Ovary (tissue), 9 donors: Measurements from ENCODE around the gene MYH3. TPM values are rescaled to one million over a fixed set of nuclear protein-coding genes. Genes with fewer than 3 reads are reported as not detected.

ENCODE experiments used
- DNase-seq, 5 donors: peaks; one replicate each; pipeline ENCODE4 v3.0.0-alpha.2; 2019 to 2020
- H3K27ac ChIP-seq, 2 donors: fragments of 200-600 bp; one replicate each; pipeline versions ENCODE4 v1.5.1 to v1.8.0; 2019 to 2022
- H3K27me3 ChIP-seq: fragments of 200-600 bp; one replicate; pipeline ENCODE4 v1.8.0; 2022
- H3K36me3 ChIP-seq: fragments of 200-600 bp; sonication (generic); one replicate; pipeline ENCODE4 v1.5.1; 2019
- H3K4me1 ChIP-seq: one replicate; pipeline ENCODE4 v1.8.1; 2013; ENCODE audit warnings: mild to moderate bottlenecking, moderate library complexity; ENCODE audit not compliant: insufficient read depth
- H3K4me3 ChIP-seq: fragments of 200-600 bp; sonication (generic); one replicate; pipeline ENCODE4 v1.5.1; 2017
- H3K9me3 ChIP-seq, 2 donors: fragments of 200-600 bp in 1 of 2; sonication (generic) in 1 of 2; one replicate each; pipeline versions ENCODE4 v1.5.1 to v1.8.1; 2013 to 2019; ENCODE audit warnings: mild to moderate bottlenecking in 1 of 2, moderate library complexity in 1 of 2
- EP300 ChIP-seq: sonication (generic); formaldehyde crosslinking; IDR thresholded peaks from one replicate; pipeline ENCODE4 v1.6.1; 2017; ENCODE audit warnings: antibody characterized with exemption
- POLR2A ChIP-seq: fragments of 450-650 bp; IDR thresholded peaks from one replicate; pipeline ENCODE4 v1.6.1; 2017; ENCODE audit warnings: antibody characterized with exemption, mild to moderate bottlenecking, moderate library complexity
- WGBS, 3 donors: extraction: QIAGEN DNeasy Blood & Tissue Kit in 1 of 3; methylation state at CpG; one replicate each; pipeline versions ENCODE4 v1.1.5 to v1.1.7; 2013 to 2017; 5-methylcytosine and 5-hydroxymethylcytosine counted together
- intact Hi-C, 4 donors: fragments of 100-400 bp; cut with DNase I; formaldehyde crosslinking; loops; one replicate each; pipeline versions ENCODE4 v1.11.0 to v1.15.1; 2022 to 2023
- polyA plus RNA-seq, 2 donors: library from polyadenylated mRNA; stranded (reverse); fragments of 200-250 nt in 1 of 2; fragments of 350-450 nt in 1 of 2; fragmentation: Illumina TruSeq in 1 of 2; extraction: RNeasy Lipid Tissue Mini Kit (QIAGEN cat#74804) in 1 of 2; gene quantifications; one replicate each; pipeline ENCODE4 v1.2.3, GENCODE V29; 2013 to 2014
- total RNA-seq, 7 donors: library from RNA; depleted of rRNA in 2 of 7; stranded (reverse); fragments of >200 nt in 2 of 7; fragmentation: NEBNext Ultra II Directional in 3 of 7; extraction: Animal tissue kit (Norgen Biotek cat#: 25700) in 3 of 7; gene quantifications; one replicate each; pipeline versions ENCODE4 v1.1.0 to v1.2.4, GENCODE V29; 2016 to 2023
- TF ChIP-seq, protein P1 (sequence below), 3 donors: fragments of 450-650 bp in 2 of 3; fragments of 200-600 bp in 1 of 3; IDR thresholded peaks; one replicate each; pipeline versions ENCODE4 v1.5.1 to v1.8.0; 2016 to 2022; ENCODE audit warnings: antibody characterized with exemption in 3 of 3, mild to moderate bottlenecking in 1 of 3
- donor health status: DM: no; HTN: no; CAD: no; lungs with moderate emphysema.
- donor health status: DM: no; HTN: no; CAD: no.
- donor health status: Bipolar disorder and iron deficiency.
- donor health status: DM: yes; HTN: yes; CAD: no.
- donor health status: DM: no; HTN: no; CAD: no.
- donor health status: DM: yes; HTN: yes; CAD: no.

Gene MYH3
- total and polyA plus RNA-seq, 9 donors = 1.5 to 5.7 (median 2.6) TPM

DNA sequence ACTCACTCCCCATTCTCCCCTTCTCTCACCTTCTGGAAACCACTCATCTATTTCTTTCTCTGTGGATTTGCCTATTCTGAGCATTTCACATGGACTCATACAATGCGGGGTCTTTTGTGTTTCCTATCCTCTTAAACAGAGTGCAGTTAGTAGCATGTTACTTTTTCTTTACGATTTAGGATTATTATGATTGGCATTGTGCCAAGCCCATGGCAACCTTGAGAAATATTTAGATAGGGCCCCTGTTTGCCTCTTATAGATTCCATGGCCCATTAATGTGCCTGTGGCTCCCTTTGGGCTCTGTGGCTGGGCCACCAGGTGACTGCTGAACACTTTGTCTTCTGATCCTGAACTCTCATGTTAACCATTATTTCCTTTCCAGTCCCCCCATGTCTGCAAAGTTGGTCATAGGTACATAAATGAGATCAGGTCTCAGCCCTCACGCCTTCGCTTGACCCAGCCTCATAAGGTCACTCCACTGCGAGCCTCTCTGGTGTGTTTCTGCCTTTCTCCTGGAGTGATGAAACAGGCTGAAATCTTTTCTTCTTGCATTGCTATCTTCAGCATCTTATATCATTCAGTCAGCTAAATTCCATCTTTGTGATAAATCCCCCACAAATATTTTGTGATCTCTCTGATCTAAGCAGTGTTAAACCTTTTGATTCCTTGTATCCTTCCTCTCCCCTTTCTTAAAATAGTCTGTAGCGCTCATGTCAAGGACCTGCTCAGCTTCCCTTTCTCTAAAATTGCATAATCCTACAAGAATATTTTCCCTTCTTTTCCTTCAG is 44.0 kb downstream of the MYH3 start:
- H3K4me1 ChIP-seq = no peaks in the 10 kb centered on the region
- H3K4me3 ChIP-seq = no peak overlapping the region
- no peaks in the 10 kb centered on the region for H3K36me3 ChIP-seq
- 66 to 70% (median 69%) methylated on average over 6 of the region's 6 CpGs for WGBS, 3 donors
- intact Hi-C loops = loop anchor here in 3 of 4 donors (10.0 kb wide), 5 partner anchors 288 to 888 kb away; no protein-coding TSS in a partner anchor
- no peaks in the 10 kb centered on the region for H3K27me3 ChIP-seq
- no peaks in the 10 kb centered on the region for H3K9me3 ChIP-seq
- no peak for DNase-seq
- no peak overlapping the region for H3K27ac ChIP-seq
- TF ChIP-seq POLR2A = no peak
- TF ChIP-seq, protein P1, sequence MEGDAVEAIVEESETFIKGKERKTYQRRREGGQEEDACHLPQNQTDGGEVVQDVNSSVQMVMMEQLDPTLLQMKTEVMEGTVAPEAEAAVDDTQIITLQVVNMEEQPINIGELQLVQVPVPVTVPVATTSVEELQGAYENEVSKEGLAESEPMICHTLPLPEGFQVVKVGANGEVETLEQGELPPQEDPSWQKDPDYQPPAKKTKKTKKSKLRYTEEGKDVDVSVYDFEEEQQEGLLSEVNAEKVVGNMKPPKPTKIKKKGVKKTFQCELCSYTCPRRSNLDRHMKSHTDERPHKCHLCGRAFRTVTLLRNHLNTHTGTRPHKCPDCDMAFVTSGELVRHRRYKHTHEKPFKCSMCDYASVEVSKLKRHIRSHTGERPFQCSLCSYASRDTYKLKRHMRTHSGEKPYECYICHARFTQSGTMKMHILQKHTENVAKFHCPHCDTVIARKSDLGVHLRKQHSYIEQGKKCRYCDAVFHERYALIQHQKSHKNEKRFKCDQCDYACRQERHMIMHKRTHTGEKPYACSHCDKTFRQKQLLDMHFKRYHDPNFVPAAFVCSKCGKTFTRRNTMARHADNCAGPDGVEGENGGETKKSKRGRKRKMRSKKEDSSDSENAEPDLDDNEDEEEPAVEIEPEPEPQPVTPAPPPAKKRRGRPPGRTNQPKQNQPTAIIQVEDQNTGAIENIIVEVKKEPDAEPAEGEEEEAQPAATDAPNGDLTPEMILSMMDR (IDR thresholded peaks at IDR 0.05) = no peak
- TF ChIP-seq EP300 = no peak

DNA sequence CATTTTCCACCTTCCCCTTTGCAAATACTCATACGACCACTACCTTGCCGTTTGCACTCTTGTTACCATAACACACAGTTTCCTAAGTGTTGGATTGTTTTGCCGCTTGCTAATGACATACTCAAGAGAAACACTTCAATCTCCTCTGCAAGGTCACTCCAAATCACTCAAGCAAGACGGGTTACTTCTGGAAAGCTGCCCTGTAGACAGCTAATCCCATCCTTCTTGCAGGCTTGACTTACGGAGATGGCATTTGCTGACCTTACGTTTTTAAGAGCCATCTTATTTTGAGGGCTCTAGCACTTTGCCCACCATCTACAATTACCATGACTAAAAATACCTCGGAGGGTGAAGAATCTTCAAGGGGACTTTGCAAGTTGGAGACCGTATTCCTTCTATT is 46.2 kb downstream of the MYH3 start:
- Histone ChIP-seq H3K4me1 (no peaks in the 10 kb centered on the region), H3K36me3 (no peaks in the 10 kb centered on the region), H3K4me3 (no peak overlapping the region), H3K27ac (no peak overlapping the region), H3K9me3 (no peaks in the 10 kb centered on the region), H3K27me3 (no peaks in the 10 kb centered on the region)
- intact Hi-C loops = loop anchor here in 3 of 4 donors (10.0 kb wide), 5 partner anchors 286 to 886 kb away; no protein-coding TSS in a partner anchor
- TF ChIP-seq, protein P1 (IDR thresholded peaks at IDR 0.05) = no peak
- TF ChIP-seq EP300 (no peak), POLR2A (no peak)
- WGBS, 3 donors = 91 to 93% (median 91%) methylated on average over 8 of the region's 8 CpGs
- DNase-seq = no peak

DNA sequence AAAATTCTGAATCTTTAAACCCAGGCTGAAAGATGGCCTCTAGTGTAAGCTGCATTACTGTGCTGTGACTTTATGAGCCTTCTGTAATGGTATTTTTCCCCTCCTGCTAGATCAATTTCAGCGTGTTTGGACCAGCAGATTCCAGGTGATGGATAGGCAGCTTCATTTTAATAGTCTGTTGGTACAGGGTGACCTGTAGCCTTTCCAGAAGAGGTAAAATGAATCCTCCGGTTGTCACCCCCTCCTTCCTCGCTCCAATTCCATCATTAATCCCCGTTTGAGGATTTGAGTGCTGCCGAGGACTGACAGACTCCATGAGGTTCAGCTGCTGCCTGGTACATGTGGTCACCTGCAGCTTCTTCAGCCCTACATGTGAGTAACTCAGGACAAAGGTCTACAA is 48.9 kb downstream of the MYH3 start:
- TF ChIP-seq, protein P1 (IDR thresholded peaks at IDR 0.05) = no peak
- TF ChIP-seq POLR2A = no peak
- no peak for TF ChIP-seq EP300
- Histone ChIP-seq H3K9me3 (no peaks in the 10 kb centered on the region), H3K4me1 (no peaks in the 10 kb centered on the region), H3K36me3 (no peaks in the 10 kb centered on the region), H3K27ac (no peak overlapping the region), H3K4me3 (no peak overlapping the region), H3K27me3 (no peaks in the 10 kb centered on the region)
- intact Hi-C loops = no loop called here
- WGBS, 3 donors = 57 to 68% (median 67%) methylated on average over 5 of the region's 5 CpGs
- no peak for DNase-seq

DNA sequence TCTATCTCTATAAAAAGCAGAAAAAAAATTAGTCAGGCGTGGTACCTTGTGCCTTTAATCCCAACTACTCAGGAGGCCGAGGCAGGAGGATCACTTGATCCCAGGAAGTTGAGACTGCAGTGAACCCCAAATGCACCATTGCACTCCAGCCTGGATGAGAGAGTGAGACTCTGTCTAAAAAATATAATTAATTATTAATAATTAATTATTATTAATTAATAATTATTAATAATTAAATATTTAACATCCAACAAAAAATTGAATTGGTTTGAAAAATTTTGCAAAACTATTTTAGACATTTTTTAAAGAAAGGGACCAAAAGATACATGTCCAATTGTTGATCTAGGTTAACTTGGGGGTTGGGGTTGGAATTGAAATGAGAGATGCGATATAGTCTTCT is 51.0 kb downstream of the MYH3 start:
- no peak overlapping the region for H3K4me3 ChIP-seq
- H3K4me1 ChIP-seq = no peaks in the 10 kb centered on the region
- H3K36me3 ChIP-seq = no peaks in the 10 kb centered on the region
- no peak overlapping the region for H3K27ac ChIP-seq
- H3K27me3 ChIP-seq = no peaks in the 10 kb centered on the region
- WGBS, 3 donors = 91 to 93% (median 91%) methylated on average over 3 of the region's 3 CpGs
- TF ChIP-seq, protein P1 (IDR thresholded peaks at IDR 0.05) = no peak
- no peaks in the 10 kb centered on the region for H3K9me3 ChIP-seq
- intact Hi-C loops = no loop called here
- DNase-seq = no peak
